Measurements from ENCODE around the gene GALNT9.

GALNT9 gene

DNA sequence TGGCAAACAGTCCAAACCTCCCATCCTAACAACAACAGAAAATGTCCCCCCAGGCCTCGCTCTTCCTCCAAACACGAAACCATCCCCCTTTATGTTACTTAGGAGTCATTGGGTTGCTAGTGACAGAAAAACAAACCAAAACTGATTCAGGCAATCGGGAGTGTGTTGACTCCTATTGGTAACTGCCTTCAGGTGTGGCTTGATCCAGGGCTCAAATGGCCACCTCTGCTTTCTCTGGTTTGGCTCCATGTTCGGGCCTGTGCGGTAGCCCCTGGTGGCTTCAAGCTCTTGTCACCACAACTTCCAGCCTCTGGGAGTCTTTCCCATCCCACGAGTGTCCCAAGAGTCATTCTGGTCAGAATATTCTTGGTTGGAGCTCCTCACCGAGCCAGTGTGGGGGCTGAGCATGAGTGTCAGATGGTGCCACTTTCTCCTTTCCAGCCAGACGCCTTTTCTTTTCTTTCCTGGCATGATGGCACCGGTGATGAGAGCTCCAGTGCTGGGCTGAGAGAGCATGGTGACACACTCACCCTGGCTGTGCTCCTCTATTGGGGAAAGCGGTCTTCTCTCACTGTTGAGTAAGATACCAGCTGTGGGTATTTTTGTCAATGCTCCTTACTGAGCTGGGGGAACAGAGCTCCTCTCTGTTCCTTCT lies 146.6 kb downstream of the GALNT9 start:
- no peak for DNase-seq (ENCODE audit: low read depth)
- TF ChIP-seq, protein P1, sequence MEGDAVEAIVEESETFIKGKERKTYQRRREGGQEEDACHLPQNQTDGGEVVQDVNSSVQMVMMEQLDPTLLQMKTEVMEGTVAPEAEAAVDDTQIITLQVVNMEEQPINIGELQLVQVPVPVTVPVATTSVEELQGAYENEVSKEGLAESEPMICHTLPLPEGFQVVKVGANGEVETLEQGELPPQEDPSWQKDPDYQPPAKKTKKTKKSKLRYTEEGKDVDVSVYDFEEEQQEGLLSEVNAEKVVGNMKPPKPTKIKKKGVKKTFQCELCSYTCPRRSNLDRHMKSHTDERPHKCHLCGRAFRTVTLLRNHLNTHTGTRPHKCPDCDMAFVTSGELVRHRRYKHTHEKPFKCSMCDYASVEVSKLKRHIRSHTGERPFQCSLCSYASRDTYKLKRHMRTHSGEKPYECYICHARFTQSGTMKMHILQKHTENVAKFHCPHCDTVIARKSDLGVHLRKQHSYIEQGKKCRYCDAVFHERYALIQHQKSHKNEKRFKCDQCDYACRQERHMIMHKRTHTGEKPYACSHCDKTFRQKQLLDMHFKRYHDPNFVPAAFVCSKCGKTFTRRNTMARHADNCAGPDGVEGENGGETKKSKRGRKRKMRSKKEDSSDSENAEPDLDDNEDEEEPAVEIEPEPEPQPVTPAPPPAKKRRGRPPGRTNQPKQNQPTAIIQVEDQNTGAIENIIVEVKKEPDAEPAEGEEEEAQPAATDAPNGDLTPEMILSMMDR (conservative IDR thresholded peaks at IDR 0.05; ENCODE audit: control insufficient read depth, insufficient read depth, low read depth, low read length): no peak
- no peak overlapping the region for H3K4me3 ChIP-seq (ENCODE audit: control insufficient read depth, low read depth, low read length)

DNA sequence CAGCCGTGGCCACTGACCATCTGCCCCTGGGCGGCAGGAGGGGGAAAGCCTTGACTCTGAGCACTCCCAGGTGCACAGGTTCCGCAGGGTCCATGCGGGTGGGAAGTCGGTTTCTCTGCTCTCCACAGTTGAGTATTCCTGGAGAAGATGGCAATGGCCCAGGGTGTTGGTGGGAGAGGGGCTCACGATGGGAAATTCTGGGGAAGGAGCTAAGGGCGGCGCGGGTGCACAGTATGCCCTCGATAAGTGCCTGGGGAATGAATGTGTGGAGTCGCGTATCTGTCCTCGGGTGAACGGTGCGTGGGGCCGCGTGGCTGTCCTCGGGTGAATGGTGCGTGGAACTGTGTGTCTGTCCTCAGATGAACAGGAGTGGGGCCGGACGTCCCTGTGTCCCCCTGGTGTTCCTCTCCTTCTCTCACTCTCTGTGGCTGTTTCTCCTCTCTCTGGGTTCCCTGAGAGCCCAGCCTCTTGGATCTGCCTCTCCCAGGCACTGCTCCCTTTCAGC lies 147.1 kb downstream of the GALNT9 start:
- DNase-seq (ENCODE audit: low read depth): no peak
- TF ChIP-seq, protein P1 (conservative IDR thresholded peaks at IDR 0.05; ENCODE audit: control insufficient read depth, insufficient read depth, low read depth, low read length): no peak
- H3K4me3 ChIP-seq (ENCODE audit: control insufficient read depth, low read depth, low read length): no peak overlapping the region

DNA sequence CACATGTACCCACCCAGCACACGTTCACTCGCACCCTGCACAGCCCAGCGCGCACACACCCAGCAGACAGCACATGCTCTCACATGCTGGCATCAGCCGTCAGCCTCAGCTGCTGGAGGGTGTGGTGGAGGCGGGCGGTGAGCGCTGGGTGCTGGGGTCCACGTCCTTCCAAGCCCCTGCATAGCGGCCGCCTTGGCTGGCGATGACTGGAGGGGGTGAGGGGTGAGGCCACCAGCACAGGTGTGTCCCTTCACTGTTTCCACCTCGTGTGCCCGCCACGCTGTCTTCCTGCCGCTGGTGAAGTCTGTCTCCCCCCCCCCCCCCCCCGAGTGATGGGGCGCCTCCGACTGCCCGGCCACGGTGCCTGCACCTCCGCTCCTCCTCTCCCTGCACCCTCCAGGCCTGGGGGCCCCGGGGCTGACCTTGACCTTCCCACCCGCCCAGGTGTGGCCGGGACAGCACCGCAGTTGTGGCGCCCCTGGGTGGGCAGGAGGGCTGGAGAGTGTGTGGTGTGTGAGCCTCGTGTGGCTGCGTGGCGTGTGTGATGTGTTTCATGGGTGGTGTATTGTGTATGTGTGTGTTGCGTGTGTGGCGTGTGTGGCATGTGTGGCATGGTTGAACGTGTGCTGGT lies 147.7 kb downstream of the GALNT9 start:
- no peak overlapping the region for H3K4me3 ChIP-seq (ENCODE audit: control insufficient read depth, low read depth, low read length)
- DNase-seq (ENCODE audit: low read depth): no peak
- TF ChIP-seq, protein P1 (conservative IDR thresholded peaks at IDR 0.05; ENCODE audit: control insufficient read depth, insufficient read depth, low read depth, low read length): no peak

DNA sequence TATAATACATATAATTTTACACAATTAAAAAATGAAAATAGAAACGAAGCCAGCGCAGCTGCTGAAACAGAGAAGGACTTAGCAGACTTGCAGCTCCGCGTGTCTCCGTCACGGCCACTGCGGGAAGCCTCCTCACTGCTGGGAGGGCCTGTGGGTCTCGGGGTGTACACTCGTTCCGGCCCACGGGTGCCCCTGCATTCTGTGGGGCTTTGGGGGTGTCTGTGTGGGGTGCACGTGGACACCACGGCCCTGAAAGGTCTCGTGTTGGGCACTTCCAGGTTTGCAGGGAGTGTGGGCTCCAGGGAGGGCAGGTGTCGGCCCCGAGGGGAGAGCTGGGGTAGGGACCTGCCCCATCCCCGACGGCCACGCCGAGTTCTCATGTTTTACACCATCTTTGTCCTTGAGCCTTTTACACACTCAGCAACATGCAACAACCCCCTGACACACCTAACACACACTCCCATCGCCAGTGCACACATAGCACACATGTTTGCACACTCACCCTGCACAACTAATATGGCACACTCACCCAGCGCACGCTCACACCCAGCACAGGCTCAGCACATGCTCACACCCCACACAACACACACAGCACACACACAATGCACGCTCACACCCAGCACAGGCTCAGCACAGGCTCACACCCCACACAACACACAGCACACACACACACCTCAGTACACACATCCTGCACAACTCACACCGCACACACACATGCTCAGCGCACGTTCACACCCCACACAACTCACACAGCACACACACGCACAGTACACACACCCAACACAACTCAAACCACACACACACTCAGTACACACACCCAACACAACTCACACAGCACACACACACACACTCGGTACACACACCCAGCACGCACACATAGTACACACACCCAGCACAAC lies 148.5 kb downstream of the GALNT9 start:
- no peak for DNase-seq (ENCODE audit: low read depth)
- TF ChIP-seq, protein P1 (conservative IDR thresholded peaks at IDR 0.05; ENCODE audit: control insufficient read depth, insufficient read depth, low read depth, low read length): no peak
- no peak overlapping the region for H3K4me3 ChIP-seq (ENCODE audit: control insufficient read depth, low read depth, low read length)

DNA sequence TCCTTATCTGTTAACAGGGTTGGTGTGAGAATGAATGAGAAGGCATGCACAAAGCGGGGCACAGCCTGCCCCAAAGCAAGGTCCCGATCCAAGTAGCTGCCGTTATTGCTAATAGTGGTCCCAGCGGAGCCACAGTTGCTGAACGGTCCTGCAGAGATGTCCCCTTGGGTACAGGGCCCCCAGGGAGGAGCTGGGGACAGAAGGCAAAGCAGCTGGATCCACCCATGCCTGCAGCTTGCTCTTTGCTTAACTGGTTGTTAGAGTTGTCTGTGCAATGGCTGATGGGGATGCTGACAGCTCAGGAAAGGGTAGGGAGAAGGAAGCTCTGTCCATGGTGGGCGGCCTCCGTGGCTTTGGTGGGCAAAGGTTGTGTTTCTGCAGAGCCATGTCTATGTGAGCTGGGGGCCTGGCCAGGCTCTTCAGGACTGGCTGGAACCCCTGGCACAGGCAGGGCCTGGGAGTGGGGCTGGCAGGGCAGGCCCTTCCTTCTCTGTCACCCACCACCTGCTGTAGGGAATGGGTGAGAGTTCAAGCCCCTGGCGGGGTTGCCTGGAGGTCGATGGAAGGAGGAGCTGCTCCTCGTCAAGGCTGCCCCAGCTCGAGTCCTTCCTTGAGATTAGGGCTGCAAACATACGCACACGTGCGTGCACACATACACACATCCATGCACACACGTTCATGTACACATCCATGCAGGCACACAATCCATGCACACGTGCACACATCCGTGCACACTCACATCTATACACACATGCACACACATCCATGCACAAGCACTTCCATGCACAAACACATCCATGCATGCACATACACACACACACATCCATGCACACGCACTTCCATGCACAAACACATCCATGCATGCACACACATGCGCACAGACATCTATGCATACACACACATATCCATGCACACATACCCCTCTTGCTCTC lies 149.7 kb downstream of the GALNT9 start:
- TF ChIP-seq, protein P1 (conservative IDR thresholded peaks at IDR 0.05; ENCODE audit: control insufficient read depth, insufficient read depth, low read depth, low read length): no peak
- no peak overlapping the region for H3K4me3 ChIP-seq (ENCODE audit: control insufficient read depth, low read depth, low read length)

More for the DNA sequence above, 149.7 kb downstream of the GALNT9 start:
- DNase-seq (ENCODE audit: low read depth): no peak

Data from fibroblast of mammary gland (primary cell).